GM19023 (cell line): Measurements from ENCODE around the gene OR2F1.

ENCODE experiments used
- ATAC-seq: cut with Tn5 transposase; IDR thresholded peaks from one replicate; pipeline ENCODE4 v1.9.1; 2021; ENCODE audit warnings: mild to moderate bottlenecking, moderate library complexity; ENCODE audit not compliant: unreplicated experiment

OR2F1 gene

GRCh38 chr7:143953421-143953820 lies 1.2 kb upstream of the OR2F1 start:
- ATAC-seq: no peak

GRCh38 chr7:143954135-143954534 lies 509 bp upstream of the OR2F1 start:
- ATAC-seq: no peak

GRCh38 chr7:143958781-143959180 lies 4.1 kb downstream of the OR2F1 start:
- ATAC-seq: no peak

GRCh38 chr7:143960813-143961610 lies 6.4 kb downstream of the OR2F1 start:
- no peak for ATAC-seq

- no peak for ATAC-seq
Observed at GRCh38 chr7:143965280-143965679, 10.6 kb downstream of the OR2F1 start.

GRCh38 chr7:143967398-143967797 lies 12.8 kb downstream of the OR2F1 start:
- no peak for ATAC-seq

GRCh38 chr7:143973870-143974416 lies 19.3 kb downstream of the OR2F1 start:
- ATAC-seq: no peak

- no peak for ATAC-seq
Observed at GRCh38 chr7:143974459-143974858, 19.8 kb downstream of the OR2F1 start.

- ATAC-seq: no peak
Observed at GRCh38 chr7:143975617-143976016, 21.0 kb downstream of the OR2F1 start.

- ATAC-seq: no peak
Observed at GRCh38 chr7:143978585-143978984, 23.9 kb downstream of the OR2F1 start.

- ATAC-seq: no peak
Observed at GRCh38 chr7:143979359-143979758, 24.7 kb downstream of the OR2F1 start.

GRCh38 chr7:143979998-143980397 lies 25.4 kb downstream of the OR2F1 start:
- ATAC-seq: no peak

- no peak for ATAC-seq
Observed at GRCh38 chr7:143980746-143981510, 26.3 kb downstream of the OR2F1 start.

- no peak for ATAC-seq
Observed at GRCh38 chr7:143983960-143984359, 29.3 kb downstream of the OR2F1 start.

GRCh38 chr7:143987513-143987912 lies 32.9 kb downstream of the OR2F1 start:
- no peak for ATAC-seq

GRCh38 chr7:143988976-143989745 lies 34.5 kb downstream of the OR2F1 start:
- ATAC-seq: no peak

GRCh38 chr7:143992670-143993069 lies 38.0 kb downstream of the OR2F1 start:
- ATAC-seq: no peak

GRCh38 chr7:143993924-143994323 lies 39.3 kb downstream of the OR2F1 start:
- no peak for ATAC-seq

GRCh38 chr7:144000020-144000419 lies 45.4 kb downstream of the OR2F1 start, which contains the start of gene OR6B1:
TSS of gene OR6B1 (plus strand) at chr7:144000320. CDS start at chr7:144003997, 3,677 bp downstream.
- ATAC-seq: no peak

GRCh38 chr7:144001543-144001942 lies 46.9 kb downstream of the OR2F1 start:
- no peak for ATAC-seq

- no peak for ATAC-seq
Observed at GRCh38 chr7:144004703-144005102, 50.1 kb downstream of the OR2F1 start.
